NCI-H526 (cell line): ENCODE measurements around the gene SRGAP2C.
"Not testable (repeated sequence)": the region's sequence is repeated elsewhere in the genome, so short reads cannot be mapped to it uniquely, and the experiment has no call there.

ENCODE experiments used
- DNase-seq, 2 experiments: peaks; one replicate each; lab custom pipeline; 2025; lab: John Stamatoyannopoulos, UW

SRGAP2C gene

GRCh38 chr1:121186191-121186590 is 1.4 kb downstream of the SRGAP2C start:
- not testable (repeated sequence) for DNase-seq

DNA sequence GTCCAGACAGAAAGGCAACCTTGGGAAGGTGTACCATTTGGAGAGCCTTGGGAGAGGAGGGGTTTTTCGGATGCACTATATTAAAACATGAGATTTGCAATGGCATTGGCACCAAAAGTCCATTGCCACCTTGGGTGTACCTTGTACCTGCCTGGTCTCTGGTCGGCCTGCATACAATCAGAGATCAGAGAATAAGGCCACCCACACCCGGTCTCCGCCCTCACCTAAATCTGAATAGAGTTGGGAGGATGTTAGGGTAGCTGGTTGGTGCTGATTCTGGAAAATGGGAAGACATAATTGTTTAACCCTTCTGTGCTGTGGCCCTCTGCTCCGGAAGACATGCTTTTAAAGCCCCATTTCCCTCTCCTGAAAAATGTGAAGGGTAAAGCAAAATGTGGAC is 3.1 kb downstream of the SRGAP2C start:
- not testable (repeated sequence) for DNase-seq

- DNase-seq, result not testable (repeated sequence)
Observed at GRCh38 chr1:121192512-121192911, 7.7 kb downstream of the SRGAP2C start.

GRCh38 chr1:121197095-121197882 is 12.5 kb downstream of the SRGAP2C start:
- DNase-seq, result not testable (repeated sequence)

DNA sequence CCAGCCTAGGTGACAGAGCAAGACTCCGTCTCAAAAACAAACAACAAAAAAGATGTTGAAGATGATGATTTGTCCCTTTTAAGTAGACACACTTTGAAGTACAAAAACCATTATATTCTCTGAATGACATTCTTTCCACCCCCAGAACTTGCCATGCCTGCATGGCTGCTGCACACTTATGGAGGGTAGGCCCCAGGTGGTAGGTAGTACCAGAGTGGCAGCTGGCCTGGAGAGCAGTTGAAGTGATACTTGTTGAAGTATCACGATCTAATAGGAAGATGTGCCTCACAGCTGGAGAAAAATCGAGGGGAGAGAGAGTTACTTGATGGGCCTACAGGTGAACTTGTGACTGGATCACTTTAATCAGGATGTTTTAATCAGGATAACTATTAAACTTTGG is 15.0 kb downstream of the SRGAP2C start:
- not testable (repeated sequence) for DNase-seq

DNA sequence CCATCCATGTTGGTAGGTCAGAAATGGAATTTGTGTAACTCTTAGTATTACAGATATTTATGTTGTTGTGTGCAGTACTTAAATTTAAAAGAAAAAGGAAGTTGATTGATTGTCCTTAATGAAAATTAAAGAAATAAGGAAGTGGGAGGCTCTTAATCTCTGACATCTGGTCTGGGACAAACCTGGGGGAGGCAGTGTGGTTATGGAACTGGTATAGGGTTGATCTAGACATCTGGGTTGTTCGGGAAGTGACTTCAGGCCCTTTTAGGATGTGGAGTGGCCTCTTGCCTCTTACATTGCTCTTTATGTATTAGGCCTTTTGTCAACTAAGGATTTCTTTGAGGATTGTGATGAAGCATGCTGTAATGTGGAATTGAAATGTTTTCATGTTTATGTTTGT is 15.5 kb downstream of the SRGAP2C start:
- not testable (repeated sequence) for DNase-seq

- not testable (repeated sequence) for DNase-seq
Observed at GRCh38 chr1:121200985-121201981, 16.5 kb downstream of the SRGAP2C start.

- not testable (repeated sequence) for DNase-seq
Observed at GRCh38 chr1:121202986-121203385, 18.2 kb downstream of the SRGAP2C start.

DNA sequence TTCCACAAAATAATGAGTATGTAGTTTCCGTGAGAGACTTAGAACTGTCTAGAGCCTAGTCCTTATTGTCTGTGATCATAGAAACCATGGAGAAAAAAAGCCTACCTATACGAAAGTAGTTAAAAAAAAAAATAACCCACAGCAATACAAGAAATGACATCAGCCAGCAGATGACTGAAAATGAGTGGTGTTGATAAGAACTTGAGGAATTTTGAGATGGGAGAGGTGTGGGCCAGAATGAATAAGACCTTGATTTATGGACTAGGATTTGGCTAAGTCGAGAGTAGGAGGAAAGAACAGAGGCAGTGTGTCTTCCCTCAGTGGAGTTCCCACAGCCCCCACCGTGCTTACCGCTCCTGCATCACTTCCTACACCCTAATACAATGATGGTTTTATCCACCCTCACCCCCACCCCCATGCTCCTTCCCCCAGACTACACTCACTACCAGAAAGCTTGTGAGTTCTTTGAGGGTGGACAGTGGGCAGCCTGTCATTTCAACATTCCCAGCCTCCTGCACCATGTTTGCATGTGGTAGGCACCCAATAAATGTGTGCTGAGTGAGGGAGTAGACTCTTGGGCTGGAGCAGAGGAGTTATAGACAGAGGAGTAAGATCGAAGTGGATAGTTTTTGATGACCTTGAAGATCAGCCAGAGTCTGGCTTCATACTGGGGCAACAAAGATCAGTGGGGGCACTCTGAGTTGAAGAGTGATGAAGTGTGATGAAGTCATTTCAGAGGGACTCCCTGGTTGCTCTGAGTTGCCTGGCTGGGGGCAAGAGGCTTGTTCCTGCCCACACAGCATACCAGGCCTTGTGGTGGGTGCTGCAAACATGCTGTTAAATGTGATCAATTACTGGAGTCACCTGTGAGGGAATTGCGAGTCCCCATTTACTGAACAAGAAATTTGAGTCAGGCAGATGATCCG is 21.3 kb downstream of the SRGAP2C start:
- DNase-seq, result not testable (repeated sequence)

DNA sequence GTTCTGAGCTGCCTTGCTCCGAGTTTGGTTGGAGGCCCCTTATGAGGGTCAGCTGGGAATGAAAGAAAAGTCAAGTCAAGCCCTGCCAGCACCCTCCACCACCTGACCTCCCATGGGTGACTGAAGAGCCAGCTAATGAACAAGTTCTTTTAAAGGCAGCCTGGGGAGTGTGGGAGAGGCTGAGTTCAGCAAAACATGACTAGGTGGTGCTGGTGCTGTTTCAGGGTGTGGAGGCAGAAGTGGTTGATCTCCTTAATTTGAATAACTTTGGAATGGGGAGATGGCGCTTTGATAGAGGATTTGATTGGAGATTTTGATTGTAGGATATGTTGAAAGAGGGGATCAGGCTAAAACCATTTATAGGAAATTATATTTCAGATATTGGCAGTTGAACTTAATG is 22.6 kb downstream of the SRGAP2C start:
- DNase-seq, result not testable (repeated sequence)

GRCh38 chr1:121208375-121208774 is 23.6 kb downstream of the SRGAP2C start:
- not testable (repeated sequence) for DNase-seq

DNA sequence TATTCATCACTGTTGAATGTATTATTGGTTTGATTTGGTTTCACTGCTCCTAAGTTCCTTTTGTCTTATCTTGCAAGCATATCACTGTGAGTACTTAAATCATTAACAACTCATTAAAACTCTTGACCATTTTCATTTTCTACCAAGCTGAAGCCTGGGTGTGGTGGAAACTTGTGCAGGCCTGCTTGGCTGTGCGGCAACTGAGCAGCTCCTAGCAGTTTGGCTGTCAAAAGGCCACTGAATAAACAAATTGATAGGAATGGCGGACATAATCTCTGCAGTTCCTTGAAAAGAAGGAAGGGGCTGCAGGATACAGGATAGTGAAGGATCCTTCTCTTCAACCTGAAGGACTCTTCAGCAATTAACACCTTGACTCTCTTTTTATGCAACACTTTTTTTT is 26.0 kb downstream of the SRGAP2C start:
- DNase-seq, result not testable (repeated sequence)

DNA sequence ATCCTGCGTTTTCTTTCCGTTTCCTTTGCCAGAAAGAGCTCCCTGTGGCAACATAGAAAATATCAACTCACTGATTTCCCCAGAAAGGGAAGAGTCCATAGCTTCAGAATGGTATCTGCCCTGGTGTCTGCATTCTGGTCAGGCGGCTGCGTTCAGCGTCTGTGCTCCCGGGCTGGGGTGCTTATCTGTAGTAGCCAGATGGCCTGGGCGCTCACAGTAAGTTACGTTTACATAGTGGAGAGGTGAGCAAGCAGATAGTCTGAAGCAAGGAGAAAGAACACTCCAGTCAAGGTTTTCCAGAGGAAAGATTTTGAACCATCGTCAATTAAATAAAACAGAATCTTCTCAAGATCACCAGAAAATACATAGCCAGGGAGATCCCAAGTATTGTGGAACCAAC is 28.7 kb downstream of the SRGAP2C start:
- DNase-seq, result not testable (repeated sequence)

DNA sequence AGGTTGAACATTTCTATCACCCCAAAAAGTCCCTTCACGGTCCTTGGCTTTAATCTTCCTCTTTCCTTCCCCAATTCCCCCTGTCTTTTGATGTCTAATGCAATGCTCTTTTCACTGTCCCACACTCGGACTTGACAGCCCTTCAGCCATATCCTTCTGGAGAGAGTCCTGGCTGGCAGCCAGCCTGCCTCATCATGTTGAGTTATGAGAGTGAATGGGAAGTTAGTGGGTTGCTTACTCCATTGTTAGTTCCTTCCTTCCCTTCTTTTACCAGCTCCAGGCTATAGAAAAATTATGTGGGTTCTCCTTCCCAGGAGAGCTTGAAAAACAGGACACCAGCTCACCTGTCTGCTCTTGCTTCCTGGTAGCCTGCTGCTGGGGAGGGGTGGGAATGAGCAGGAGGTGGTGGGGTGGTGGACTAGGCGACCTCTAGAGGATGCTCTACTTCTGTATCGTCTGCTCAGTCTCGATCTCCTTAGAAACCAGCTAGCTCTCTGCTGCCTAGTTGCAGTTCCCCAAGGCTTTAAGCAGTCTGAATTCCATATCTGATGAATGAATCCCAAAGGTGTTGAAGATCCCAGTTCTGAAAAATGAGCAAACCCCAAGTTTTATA is 29.9 kb downstream of the SRGAP2C start:
- not testable (repeated sequence) for DNase-seq

DNA sequence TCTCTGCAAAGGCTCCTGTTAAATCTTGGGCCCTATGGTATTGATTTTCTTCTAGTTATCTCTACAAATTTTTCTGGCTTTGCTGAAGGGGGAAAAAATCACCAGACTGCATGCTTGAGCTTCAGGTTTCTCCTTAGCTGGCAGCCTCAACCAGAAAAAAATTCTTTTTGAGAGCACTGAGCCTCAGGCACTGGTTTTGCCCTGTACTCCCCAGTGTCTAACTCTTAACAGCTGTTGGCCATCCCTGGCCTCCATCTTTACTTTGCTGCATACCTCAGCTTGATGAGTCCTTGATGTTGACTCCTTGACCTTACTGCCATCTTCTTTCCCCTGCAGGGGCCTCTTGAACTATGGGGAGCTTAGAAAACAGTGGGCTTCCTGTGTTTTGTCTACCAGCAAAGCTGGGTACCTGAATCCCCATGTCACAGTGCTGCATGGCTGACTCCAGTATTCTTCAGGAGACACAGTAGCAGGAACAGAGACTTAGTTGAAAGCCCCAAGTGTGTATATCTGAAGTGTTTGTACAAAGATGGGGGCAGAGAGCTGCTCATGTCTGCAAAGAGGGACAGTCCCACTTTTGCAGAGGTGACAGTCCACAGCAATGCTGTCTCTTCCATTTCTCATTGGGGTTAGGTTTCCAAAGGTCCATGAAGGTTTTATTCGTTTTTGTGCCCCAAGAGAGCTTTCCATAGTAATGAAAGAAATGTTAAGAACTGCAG is 31.1 kb downstream of the SRGAP2C start:
- DNase-seq, result not testable (repeated sequence)

- not testable (repeated sequence) for DNase-seq
Observed at GRCh38 chr1:121216676-121217075, 31.9 kb downstream of the SRGAP2C start.

GRCh38 chr1:121221770-121222169 is 37.0 kb downstream of the SRGAP2C start:
- DNase-seq, result not testable (repeated sequence)

GRCh38 chr1:121224714-121225113 is 39.9 kb downstream of the SRGAP2C start:
- not testable (repeated sequence) for DNase-seq

DNA sequence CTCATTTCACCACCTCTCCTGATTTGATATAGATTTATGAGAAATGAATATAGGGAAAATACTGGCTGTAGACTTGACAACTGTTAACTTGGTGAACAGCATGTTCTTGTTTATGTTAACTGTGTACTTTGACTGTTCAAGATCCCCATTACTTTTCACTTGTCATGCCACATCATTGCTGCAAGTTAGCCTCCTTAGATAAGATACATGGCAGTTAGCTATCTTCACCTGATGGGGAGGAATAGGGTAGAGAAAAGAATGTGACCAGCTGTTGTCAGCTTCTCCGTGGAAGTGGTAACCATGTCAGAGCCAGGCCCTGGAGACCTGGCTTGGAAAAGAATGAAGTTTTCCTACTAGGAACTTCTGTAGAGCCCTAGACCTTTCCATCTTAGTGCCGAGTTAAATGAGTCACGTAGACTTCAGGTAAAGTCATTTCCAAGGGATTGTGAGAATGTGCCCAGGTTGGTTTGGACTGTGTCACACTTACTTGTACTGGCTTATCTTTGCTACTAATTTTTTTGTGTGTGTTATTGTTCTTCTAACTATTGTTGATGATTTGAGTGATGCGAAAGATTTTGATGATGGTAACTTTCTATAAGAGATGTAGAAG is 41.6 kb downstream of the SRGAP2C start:
- not testable (repeated sequence) for DNase-seq

GRCh38 chr1:121226925-121227324 is 42.1 kb downstream of the SRGAP2C start:
- DNase-seq, result not testable (repeated sequence)
